Endothelial cell of umbilical vein (primary cell): Measurements from ENCODE around the gene CYBC1. TPM values are rescaled to one million over a fixed set of nuclear protein-coding genes. Genes with fewer than 3 reads are reported as not detected.

Experiments used
- BruUV-seq: library from RNA; stranded (reverse); fragments of 400-500 nt; replicated peaks from 2 replicates; lab custom pipeline; 2021; lab: Mats Ljungman, UMichigan
- CTCF ChIA-PET: fragments of 300-600, 350-600 bp; sonication (Branson Sonifier 250); formaldehyde crosslinking; loops from one replicate; lab custom pipeline; 2021; ENCODE audit warnings: antibody characterized with exemption, inconsistent platforms; lab: Charles Lee
- POLR2A ChIA-PET: fragments of 300-600, 350-600 bp; sonication (Branson Sonifier 250); formaldehyde crosslinking; loops from one replicate; lab custom pipeline; 2021; ENCODE audit warnings: antibody characterized with exemption, inconsistent platforms; lab: Charles Lee
- DNase-seq: peaks from one replicate; pipeline ENCODE4 v3.0.0-alpha.2; 2011; ENCODE audit warnings: low read depth, low spot score
- FAIRE-seq: peaks from 2 replicates; lab custom pipeline; 2011; peaks lifted over from hg19 to GRCh38; lab: Jason Lieb, UNC
- H2AFZ ChIP-seq: 2 replicates; pipeline ENCODE4 v1.6.0; 2012; ENCODE audit warnings: low read depth, low read length, control low read depth, inconsistent platforms
- H3K27ac ChIP-seq: 2 replicates; pipeline ENCODE4 v1.5.1; 2011; ENCODE audit warnings: low read depth, mild to moderate bottlenecking, control low read depth, low read length, moderate library complexity; ENCODE audit not compliant: insufficient read depth
- H3K27me3 ChIP-seq, 2 experiments: 2 replicates each; pipeline versions ENCODE4 v1.6.0 to v1.6.1; 2011; ENCODE audit warnings: low read length in 2 of 2, mixed read lengths in 1 of 2; ENCODE audit not compliant: control insufficient read depth in 2 of 2, insufficient read depth in 2 of 2
- H3K36me3 ChIP-seq, 2 experiments: 2 replicates in 1 of 2; 3 replicates in 1 of 2; pipeline ENCODE4 v1.5.1; 2011; ENCODE audit warnings: low read length in 2 of 2, mild to moderate bottlenecking in 1 of 2, moderate library complexity in 1 of 2; ENCODE audit not compliant: control insufficient read depth in 2 of 2, insufficient read depth in 2 of 2; ENCODE audit errors: extremely low read depth in 1 of 2
- H3K4me1 ChIP-seq: 3 replicates; pipeline ENCODE4 v1.5.1; 2011; ENCODE audit warnings: mild to moderate bottlenecking, low read length; ENCODE audit not compliant: control insufficient read depth, insufficient read depth; ENCODE audit errors: extremely low read depth
- H3K4me2 ChIP-seq: 2 replicates; pipeline ENCODE4 v1.6.1; 2011; ENCODE audit warnings: low read length, control low read depth, mixed read lengths; ENCODE audit not compliant: insufficient read depth
- H3K4me3 ChIP-seq, 3 experiments: fragments of 200-600 bp in 1 of 3; sonication (generic), shearing (Covaris generic) in 1 of 3; replicated peaks in 1 of 3; 2 replicates each; pipeline ENCODE4 v1.5.1; 2011 to 2016; ENCODE audit warnings: control low read depth in 3 of 3, low read length in 3 of 3, mild to moderate bottlenecking in 2 of 3, inconsistent platforms in 1 of 3, low read depth in 1 of 3, moderate library complexity in 1 of 3; ENCODE audit not compliant: insufficient read depth in 1 of 3
- H3K79me2 ChIP-seq: 2 replicates; pipeline ENCODE4 v1.6.0; 2012; ENCODE audit warnings: low read length, inconsistent platforms; ENCODE audit not compliant: control insufficient read depth, insufficient read depth
- H3K9ac ChIP-seq: replicated peaks from 2 replicates; pipeline ENCODE3; 2011; ENCODE audit warnings: low read length, control low read depth; ENCODE audit not compliant: insufficient read depth; ENCODE audit errors: extremely low read depth
- H3K9me1 ChIP-seq: replicated peaks from 3 replicates; pipeline ENCODE4 v1.6.0; 2011; ENCODE audit warnings: mild to moderate bottlenecking, low read length; ENCODE audit not compliant: control insufficient read depth, insufficient read depth; ENCODE audit errors: extremely low read depth
- H3K9me3 ChIP-seq: replicated peaks from 2 replicates; pipeline ENCODE4 v1.5.1; 2012; ENCODE audit warnings: low read length, inconsistent platforms; ENCODE audit not compliant: control insufficient read depth, insufficient read depth
- H4K20me1 ChIP-seq: replicated peaks from 2 replicates; pipeline ENCODE3; 2011; ENCODE audit warnings: mild to moderate bottlenecking, low read length; ENCODE audit not compliant: control insufficient read depth, insufficient read depth; ENCODE audit errors: extremely low read depth
- CTCF ChIP-seq, 2 donors: IDR thresholded peaks; 1 replicate in 1 of 2; 2 replicates in 1 of 2; pipeline ENCODE4 v1.5.1; 2011; ENCODE audit warnings: low read length in 2 of 2, mild to moderate bottlenecking in 2 of 2, moderate library complexity in 2 of 2, control low read depth in 1 of 2, inconsistent platforms in 1 of 2, low read depth in 1 of 2; ENCODE audit not compliant: insufficient read depth in 1 of 2; ENCODE audit errors: extremely low read depth in 1 of 2
- EZH2 ChIP-seq: IDR thresholded peaks from 2 replicates; pipeline ENCODE4 v1.6.1; 2012; ENCODE audit warnings: borderline replicate concordance, low read depth, mild to moderate bottlenecking, moderate library complexity, low read length, inconsistent platforms; ENCODE audit not compliant: severe bottlenecking
- FOS ChIP-seq: IDR thresholded peaks from 2 replicates; pipeline ENCODE4 v1.6.1; 2011; ENCODE audit warnings: mild to moderate bottlenecking, low read length, moderate library complexity, borderline replicate concordance; ENCODE audit not compliant: insufficient read depth
- JUN ChIP-seq: IDR thresholded peaks from 2 replicates; pipeline ENCODE4 v1.6.1; 2011; ENCODE audit warnings: borderline replicate concordance, low read depth; ENCODE audit not compliant: insufficient read length, insufficient read depth
- MAX ChIP-seq: IDR thresholded peaks from 2 replicates; pipeline ENCODE4 v1.6.1; 2011; ENCODE audit not compliant: insufficient read depth, insufficient read length
- POLR2A ChIP-seq: IDR thresholded peaks from 2 replicates; pipeline ENCODE4 v1.6.1; 2012; ENCODE audit warnings: low read depth, mild to moderate bottlenecking, control low read depth, low read length
- POLR2AphosphoS5 ChIP-seq: IDR thresholded peaks from 2 replicates; pipeline ENCODE4 v1.6.1; 2012; ENCODE audit warnings: low read depth, mild to moderate bottlenecking, control low read depth, low read length, moderate library complexity; ENCODE audit not compliant: insufficient read depth
- dilution Hi-C: fragments of 300-500 bp; cut with MboI; formaldehyde crosslinking; loops from one replicate; pipeline ENCODE4 v1.15.0; 2019; ENCODE audit warnings: low sequenced_read_pairs; ENCODE audit not compliant: extremely low pct_ligation_motif_present
- intact Hi-C: fragments of 100-400 bp; cut with micrococcal nuclease; formaldehyde crosslinking; loops from one replicate; pipeline ENCODE4 v1.10.0; 2022
- polyA plus RNA-seq, 4 experiments: library from polyadenylated mRNA; depleted of rRNA in 3 of 4; stranded (reverse) in 3 of 4; unstranded in 1 of 4; fragments of >200 nt; gene quantifications; 2 replicates each; pipeline versions ENCODE4 v1.2.1 to v1.2.3, GENCODE V29; 2011 to 2012; ENCODE audit warnings: missing spikeins in 1 of 4
- total RNA-seq: library from RNA; stranded (reverse); gene quantifications from 2 replicates; pipeline ENCODE4 v1.2.3, GENCODE V29; 2021

Gene CYBC1
- total and polyA plus RNA-seq, 2 donors (not counting 3 experiments of a cell fraction or from before 2014, with no cell fraction given), result 71.8 to 81.5 TPM

- TF ChIP-seq CTCF (IDR thresholded peaks at IDR 0.05; ENCODE audit: extremely low read depth in 1 of 2, insufficient read depth in 1 of 2, low read depth in 1 of 2, low read length in 2 of 2) (no peak), FOS (no peak), POLR2A (no peak), JUN (no peak), POLR2AphosphoS5 (no peak), MAX (no peak), EZH2 (no peak)
- Histone ChIP-seq H2AFZ (no peak overlapping the region), H3K79me2 (no peaks in the 10 kb centered on the region), H3K9me3 (no peaks in the 10 kb centered on the region), H3K27me3 (no peaks in the 10 kb centered on the region), H3K4me3 (no peak overlapping the region), H3K4me2 (no peak overlapping the region), H3K9me1 (no peaks in the 10 kb centered on the region), H3K36me3 (peaks cover 0 to 2% of the 10 kb centered on the region in 2 experiments), H3K4me1 (peaks cover 8% of the 10 kb centered on the region), H3K9ac (no peak overlapping the region), H4K20me1 (no peaks in the 10 kb centered on the region), H3K27ac (no peak overlapping the region)
- DNase-seq (no peak), FAIRE-seq (no peak)
- CTCF ChIA-PET, result interaction anchor here (0.6 to 3.4 kb wide), 3 partner anchors 36 to 453 kb away, joined by 3 to 18 read pairs (median 3); no protein-coding TSS in a partner anchor
- intact Hi-C loops, result no loop called here
- no TSS peak for BruUV-seq
- POLR2A ChIA-PET, result interaction anchor here (0.6 to 0.7 kb wide), 2 partner anchors 8 to 604 kb away, joined by 4 read pairs; no protein-coding TSS in a partner anchor
- dilution Hi-C loops, result no loop called here
Measured at GRCh38 chr17:82493226-82493781, 42.8 kb upstream of the CYBC1 start.
